ENCODE results near the gene CORO2A. TPM values are rescaled to one million over a fixed set of nuclear protein-coding genes. Genes with fewer than 3 reads are reported as not detected.

CORO2A gene
- total and polyA plus RNA-seq, 2 of the 8 experiments (the other 6 are each of a cell fraction or from before 2014, with no cell fraction given): 13.7 to 27.9 TPM

DNA sequence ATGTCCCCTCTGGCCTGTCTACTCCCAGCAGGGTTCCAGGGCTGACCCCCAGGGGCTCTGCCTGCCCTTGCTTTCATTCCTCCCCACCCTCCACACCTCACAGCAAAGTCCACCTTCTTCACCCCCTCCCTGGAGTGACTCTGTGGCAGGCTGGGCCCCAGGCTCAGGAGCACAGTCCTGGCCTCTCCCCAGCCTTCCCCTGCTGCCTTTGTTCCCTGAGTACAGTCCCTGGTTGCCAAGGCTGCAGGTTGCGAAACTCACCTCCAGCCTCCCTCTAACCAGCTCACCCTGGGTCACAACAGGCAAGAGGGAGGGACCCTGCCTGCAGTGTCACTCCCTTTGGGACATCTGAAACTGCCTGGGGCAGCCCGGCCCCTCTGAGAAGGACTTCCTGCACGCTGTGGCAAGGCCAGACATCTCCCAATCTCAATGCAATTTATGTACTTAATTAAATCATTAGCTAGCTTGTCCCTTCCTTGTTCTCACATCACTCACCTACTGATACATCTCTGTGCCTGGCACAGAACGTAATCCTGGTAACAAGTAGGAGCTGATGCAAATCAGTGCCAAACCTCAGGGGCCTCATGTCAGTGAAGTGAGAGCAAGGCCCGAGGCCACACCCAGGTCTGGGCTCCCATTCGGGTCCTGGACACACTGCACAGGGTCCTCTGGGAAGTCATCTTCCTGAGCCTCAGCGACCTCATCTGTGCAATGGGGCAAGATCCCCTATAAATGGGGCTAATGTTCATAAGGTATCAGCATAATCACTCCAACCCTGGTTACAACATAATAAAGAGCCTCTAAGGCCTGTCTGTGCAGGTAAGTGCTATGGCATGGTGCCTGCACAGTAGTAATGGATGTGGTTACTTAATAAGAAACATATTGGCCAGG, 46.1 kb downstream of the CORO2A start:
- no peak overlapping the region for H3K4me2 ChIP-seq (ENCODE audit: insufficient read depth in 1 of 2, low read depth in 2 of 2, low read length in 2 of 2)
- H3K36me3 ChIP-seq (ENCODE audit: control insufficient read depth in 2 of 4, insufficient read depth in 4 of 4, low read length in 3 of 4): no peaks in the 10 kb centered on the region; a peak in 1 of 8 replicates
- TF ChIP-seq CEBPB (IDR thresholded peaks at IDR 0.05; ENCODE audit: low read depth, low read length): peak; percentile 93
- TF ChIP-seq TAF1 (IDR thresholded peaks at IDR 0.05; ENCODE audit: low read depth, low read length): no peak
- TF ChIP-seq, protein P1, sequence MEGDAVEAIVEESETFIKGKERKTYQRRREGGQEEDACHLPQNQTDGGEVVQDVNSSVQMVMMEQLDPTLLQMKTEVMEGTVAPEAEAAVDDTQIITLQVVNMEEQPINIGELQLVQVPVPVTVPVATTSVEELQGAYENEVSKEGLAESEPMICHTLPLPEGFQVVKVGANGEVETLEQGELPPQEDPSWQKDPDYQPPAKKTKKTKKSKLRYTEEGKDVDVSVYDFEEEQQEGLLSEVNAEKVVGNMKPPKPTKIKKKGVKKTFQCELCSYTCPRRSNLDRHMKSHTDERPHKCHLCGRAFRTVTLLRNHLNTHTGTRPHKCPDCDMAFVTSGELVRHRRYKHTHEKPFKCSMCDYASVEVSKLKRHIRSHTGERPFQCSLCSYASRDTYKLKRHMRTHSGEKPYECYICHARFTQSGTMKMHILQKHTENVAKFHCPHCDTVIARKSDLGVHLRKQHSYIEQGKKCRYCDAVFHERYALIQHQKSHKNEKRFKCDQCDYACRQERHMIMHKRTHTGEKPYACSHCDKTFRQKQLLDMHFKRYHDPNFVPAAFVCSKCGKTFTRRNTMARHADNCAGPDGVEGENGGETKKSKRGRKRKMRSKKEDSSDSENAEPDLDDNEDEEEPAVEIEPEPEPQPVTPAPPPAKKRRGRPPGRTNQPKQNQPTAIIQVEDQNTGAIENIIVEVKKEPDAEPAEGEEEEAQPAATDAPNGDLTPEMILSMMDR (IDR thresholded peaks at IDR 0.05; ENCODE audit: control extremely low read depth in 1 of 3, insufficient read depth in 1 of 3, low read depth in 1 of 3, low read length in 3 of 3): no peak
- no peak for TF ChIP-seq RBBP5 (IDR thresholded peaks at IDR 0.05; ENCODE audit: borderline replicate concordance, low read depth, low read length)
- TF ChIP-seq ZNF274 (IDR thresholded peaks at IDR 0.05; ENCODE audit: borderline replicate concordance, extremely low read depth, low read length): no peak
- no peak for TF ChIP-seq RNF2 (IDR thresholded peaks at IDR 0.05; ENCODE audit: borderline replicate concordance, low read depth, low read length, missing control alignments, poor library complexity, severe bottlenecking)
- H3K4ac ChIP-seq (replicated peaks; ENCODE audit: insufficient read length, low read depth, low read length): no peak overlapping the region
- no peak overlapping the region for H2BK12ac ChIP-seq (ENCODE audit: low read depth, low read length)
- no peak overlapping the region for H2AFZ ChIP-seq (ENCODE audit: low read length)
- H2BK120ac ChIP-seq (replicated peaks; ENCODE audit: low read depth, low read length): no peak overlapping the region
- no peak overlapping the region for H2AK5ac ChIP-seq (ENCODE audit: low read depth, low read length)
- H3K79me2 ChIP-seq (ENCODE audit: control insufficient read depth in 1 of 2, insufficient read depth in 2 of 2, low read length in 2 of 2): no peaks in the 10 kb centered on the region
- no peak overlapping the region for H2BK20ac ChIP-seq (ENCODE audit: low read length)
- H3K4me1 ChIP-seq (replicated peaks in 1 of 4; ENCODE audit: control insufficient read depth in 3 of 4, insufficient read depth in 4 of 4, low read length in 3 of 4): peaks cover 0 to 3% (median 0%) of the 10 kb centered on the region in 4 experiments; a peak in 2 of 7 replicates
- H2BK5ac ChIP-seq (ENCODE audit: low read depth, low read length): no peak overlapping the region
- H3K9ac ChIP-seq (replicated peaks in 1 of 4; ENCODE audit: extremely low read depth in 1 of 4, low read depth in 3 of 4, low read length in 3 of 4): no peak overlapping the region; a peak in 1 of 7 replicates
- H4K91ac ChIP-seq (replicated peaks; ENCODE audit: insufficient read length, low read length): no peak overlapping the region
- H3K4me3 ChIP-seq (ENCODE audit: extremely low read depth in 1 of 4, insufficient read depth in 2 of 4, low read depth in 3 of 4, low read length in 4 of 4): no peak overlapping the region
- FAIRE-seq (no peak), DNase-seq (ENCODE audit: low read depth in 1 of 2, low spot score in 2 of 2) (no peak)
- H4K8ac ChIP-seq (ENCODE audit: extremely low read depth, insufficient read depth, low read length): no peak overlapping the region
- no peaks in the 10 kb centered on the region for H3K9me3 ChIP-seq (ENCODE audit: insufficient read depth in 2 of 2, low read depth in 1 of 2, low read length in 1 of 2)
- H3K27me3 ChIP-seq (replicated peaks in 1 of 4; ENCODE audit: control insufficient read depth in 3 of 4, extremely low read depth in 1 of 4, insufficient read depth in 3 of 4, low read length in 3 of 4): no peaks in the 10 kb centered on the region
- POLR2A ChIA-PET (ENCODE audit: partially characterized antibody): no interaction called here
- no peaks in the 10 kb centered on the region for H3K23me2 ChIP-seq (ENCODE audit: low read depth, low read length)
- H3K18ac ChIP-seq (ENCODE audit: extremely low read depth, low read length): no peak overlapping the region
- no peak overlapping the region for H4K5ac ChIP-seq (ENCODE audit: insufficient read length, low read depth, low read length)
- H2BK15ac ChIP-seq (ENCODE audit: low read length): no peak overlapping the region
- no peak overlapping the region for H3K23ac ChIP-seq (ENCODE audit: insufficient read length)
- 87% methylated on average over 7 of the region's 7 CpGs; no CpG with 5 or more reads in 1 of the 2 experiments for WGBS, 2 experiments (ENCODE audit: extremely low coverage in 1 of 2, insufficient coverage in 1 of 2, insufficient read length in 1 of 2, insufficient replicate concordance in 2 of 2, low coverage in 1 of 2, low lambda C conversion rate in 2 of 2, missing lambda C conversion rate in 1 of 2)
- peaks cover 0 to 2% of the 10 kb centered on the region in 2 experiments for H4K20me1 ChIP-seq (replicated peaks in 1 of 2; ENCODE audit: control insufficient read depth in 1 of 2, insufficient read depth in 2 of 2, low read length in 2 of 2)
- H3K56ac ChIP-seq (replicated peaks; ENCODE audit: insufficient read length, low read depth, low read length): no peak overlapping the region
- CTCF ChIA-PET (ENCODE audit: partially characterized antibody): interaction anchor here (1.3 kb wide), 1 partner anchor 58 kb away, joined by 3 read pairs; no protein-coding TSS in a partner anchor
- H3K27ac ChIP-seq (ENCODE audit: low read depth, low read length): no peak overlapping the region
- no peaks in the 10 kb centered on the region; the same call in 1 of the 2 replicates for H3K79me1 ChIP-seq (ENCODE audit: low read depth, low read length)
- no peak overlapping the region for H3K14ac ChIP-seq (ENCODE audit: insufficient read length)
